Esophagus squamous epithelium (tissue), 5 donors: Measurements from ENCODE around the gene MYRFL. TPM values are rescaled to one million over a fixed set of nuclear protein-coding genes. Genes with fewer than 3 reads are reported as not detected.
"Not testable (repeated sequence)": the region's sequence is repeated elsewhere in the genome, so short reads cannot be mapped to it uniquely, and the experiment has no call there.

ENCODE experiments used
- DNase-seq: peaks from one replicate; lab custom pipeline; 2025; lab: John Stamatoyannopoulos, UW
- H3K27ac ChIP-seq, 4 donors: fragments of 200-600 bp; sonication (generic); one replicate each; pipeline ENCODE4 v1.5.1; 2016 to 2019; ENCODE audit warnings: mild to moderate bottlenecking in 1 of 4
- H3K27me3 ChIP-seq, 4 donors: fragments of 200-600 bp; sonication (generic); 1 replicate in 3 of 4; 2 replicates in 1 of 4; pipeline versions ENCODE4 v1.5.1 to v1.6.0; 2017 to 2021; ENCODE audit warnings: antibody characterized with exemption in 1 of 4
- H3K36me3 ChIP-seq, 3 donors: fragments of 200-600 bp; sonication (generic); one replicate each; pipeline ENCODE4 v1.5.1; 2016 to 2019
- H3K4me1 ChIP-seq, 3 donors: fragments of 200-600 bp; sonication (generic); one replicate each; pipeline ENCODE4 v1.5.1; 2017 to 2019
- H3K4me3 ChIP-seq, 4 donors: fragments of 200-600 bp; sonication (generic); 1 replicate in 3 of 4; 2 replicates in 1 of 4; pipeline ENCODE4 v1.5.1; 2016 to 2019; ENCODE audit warnings: mild to moderate bottlenecking in 2 of 4, moderate library complexity in 1 of 4
- H3K9me3 ChIP-seq, 3 donors: fragments of 200-600 bp; sonication (generic); one replicate each; pipeline ENCODE4 v1.5.1; 2016 to 2019
- CTCF ChIP-seq, 6 experiments: fragments of 450-650 bp in 4 of 6; fragments of 200-600 bp in 2 of 6; sonication (generic) in 2 of 6; IDR thresholded peaks; one replicate each; pipeline ENCODE4 v1.5.1; 2016 to 2019; ENCODE audit warnings: antibody characterized with exemption in 6 of 6, mild to moderate bottlenecking in 4 of 6, moderate library complexity in 4 of 6
- POLR2A ChIP-seq, 4 donors: fragments of 450-650 bp; IDR thresholded peaks; one replicate each; pipeline ENCODE4 v1.6.1; 2017; ENCODE audit warnings: antibody characterized with exemption in 4 of 4, mild to moderate bottlenecking in 4 of 4, moderate library complexity in 3 of 4
- WGBS, 2 donors: methylation state at CpG; one replicate each; pipeline ENCODE4 v1.1.5; 2018; 5-methylcytosine and 5-hydroxymethylcytosine counted together
- intact Hi-C: fragments of 100-400 bp; cut with DNase I; formaldehyde crosslinking; loops from one replicate; pipeline ENCODE4 v1.15.0; 2022
- total RNA-seq, 4 donors: library from RNA; depleted of rRNA; stranded (reverse); fragments of >200 nt; gene quantifications; one replicate each; pipeline ENCODE4 v1.1.0, GENCODE V29; 2016
- donor health status: DM: yes; HTN: yes; CAD: no.

Gene MYRFL
- total RNA-seq, 4 donors from 2014 or later: not detected

- no peak for DNase-seq
- Histone ChIP-seq H3K4me1 (no peaks in the 10 kb centered on the region), H3K36me3 (no peaks in the 10 kb centered on the region), H3K4me3 (no peak overlapping the region), H3K9me3 (no peaks in the 10 kb centered on the region), H3K27me3 (no peaks in the 10 kb centered on the region), H3K27ac (no peak overlapping the region)
- intact Hi-C loops: no loop called here
- WGBS, 2 donors: 50 to 53% methylated on average over 2 of the region's 2 CpGs
- no peak for TF ChIP-seq POLR2A (IDR thresholded peaks at IDR 0.05)
- no peak for TF ChIP-seq CTCF (IDR thresholded peaks at IDR 0.05)
These were observed 18.6 kb downstream of the MYRFL start for GRCh38 chr12:69843608-69844007.

GRCh38 chr12:69844416-69844815 is 19.4 kb downstream of the MYRFL start:
- Histone ChIP-seq H3K4me3 (no peak overlapping the region), H3K27me3 (no peaks in the 10 kb centered on the region), H3K36me3 (no peaks in the 10 kb centered on the region), H3K27ac (no peak overlapping the region), H3K9me3 (no peaks in the 10 kb centered on the region), H3K4me1 (no peaks in the 10 kb centered on the region)
- DNase-seq: no peak
- WGBS, 2 donors: 63 to 74% methylated on average over 1 to 7 of the region's 7 CpGs
- intact Hi-C loops: no loop called here
- TF ChIP-seq POLR2A (IDR thresholded peaks at IDR 0.05) (no peak), CTCF (IDR thresholded peaks at IDR 0.05) (no peak)

- DNase-seq: no peak
- Histone ChIP-seq H3K4me1 (no peaks in the 10 kb centered on the region), H3K36me3 (no peaks in the 10 kb centered on the region), H3K9me3 (no peaks in the 10 kb centered on the region), H3K27ac (no peak overlapping the region), H3K4me3 (no peak overlapping the region), H3K27me3 (no peaks in the 10 kb centered on the region)
- TF ChIP-seq CTCF (IDR thresholded peaks at IDR 0.05): no peak
- TF ChIP-seq POLR2A (IDR thresholded peaks at IDR 0.05): no peak
- 68 to 72% methylated on average over 4 of the region's 4 CpGs for WGBS, 2 donors
- intact Hi-C loops: no loop called here
These were observed 19.8 kb downstream of the MYRFL start for GRCh38 chr12:69844836-69845235.

- no peak for DNase-seq
- intact Hi-C loops: no loop called here
- Histone ChIP-seq H3K27me3 (no peaks in the 10 kb centered on the region), H3K36me3 (no peaks in the 10 kb centered on the region), H3K27ac (no peak overlapping the region), H3K9me3 (peaks cover 0 to 5% (median 0%) of the 10 kb centered on the region in 3 donors), H3K4me1 (no peaks in the 10 kb centered on the region), H3K4me3 (no peak overlapping the region)
- TF ChIP-seq POLR2A (IDR thresholded peaks at IDR 0.05) (no peak), CTCF (IDR thresholded peaks at IDR 0.05) (no peak)
These were observed 21.9 kb downstream of the MYRFL start for GRCh38 chr12:69846976-69847375.

- DNase-seq: no peak
- WGBS, 2 donors: 100% methylated on average over 1 of the region's 2 CpGs; no CpG with 5 or more reads in 1 of the 2 donors
- H3K36me3 ChIP-seq: no peaks in the 10 kb centered on the region
- intact Hi-C loops: no loop called here
- H3K27ac ChIP-seq: no peak overlapping the region
- H3K27me3 ChIP-seq: no peaks in the 10 kb centered on the region
- no peaks in the 10 kb centered on the region for H3K4me1 ChIP-seq
- TF ChIP-seq POLR2A (IDR thresholded peaks at IDR 0.05): no peak
- no peak for TF ChIP-seq CTCF (IDR thresholded peaks at IDR 0.05)
- H3K4me3 ChIP-seq: no peak overlapping the region
- H3K9me3 ChIP-seq: peaks cover 0 to 5% (median 0%) of the 10 kb centered on the region in 3 donors
These were observed 26.9 kb downstream of the MYRFL start for GRCh38 chr12:69851976-69852375.

- WGBS, 2 donors: no CpG with 5 or more reads among the region's 61 CpGs
- H3K27me3 ChIP-seq, H3K4me3 ChIP-seq, H3K4me1 ChIP-seq, DNase-seq, H3K36me3 ChIP-seq, H3K27ac ChIP-seq, H3K9me3 ChIP-seq, intact Hi-C loops: not testable (repeated sequence)
These were observed 28.3 kb downstream of the MYRFL start for GRCh38 chr12:69853176-69853961.
